Transverse colon (tissue), 3 donors: ENCODE results near the gene CELA2B.

Experiments used
- EP300 ChIP-seq: sonication (generic); formaldehyde crosslinking; IDR thresholded peaks from one replicate; pipeline ENCODE4 v1.6.1; 2017; ENCODE audit warnings: antibody characterized with exemption, low read depth
- POLR2AphosphoS5 ChIP-seq, 3 donors: sonication (generic); formaldehyde crosslinking; IDR thresholded peaks; one replicate each; pipeline ENCODE4 v1.6.1; 2016; ENCODE audit warnings: antibody characterized with exemption in 3 of 3

DNA sequence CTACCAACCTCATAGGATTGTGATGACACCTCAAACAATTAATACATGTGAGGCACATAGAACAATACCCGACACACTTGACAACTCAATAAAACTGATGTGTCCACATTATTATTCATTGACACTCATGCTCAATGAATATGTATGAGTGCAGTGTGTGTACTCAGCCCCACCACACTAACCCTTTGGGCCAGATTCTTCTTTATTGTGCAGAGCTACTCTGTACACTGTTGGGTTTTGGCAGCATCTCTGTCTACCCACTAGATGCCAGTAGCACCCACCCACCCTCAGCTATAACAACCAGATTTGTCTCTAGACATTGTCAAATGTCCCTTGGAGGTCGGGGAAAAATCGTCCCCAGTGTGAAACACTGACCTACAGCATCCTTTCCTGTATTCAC is 38.0 kb downstream of the CELA2B start:
- no peak for TF ChIP-seq POLR2AphosphoS5 (IDR thresholded peaks at IDR 0.05)
- TF ChIP-seq EP300, result no peak
